ENCODE results near the gene AUTS2.

Gene AUTS2

DNA sequence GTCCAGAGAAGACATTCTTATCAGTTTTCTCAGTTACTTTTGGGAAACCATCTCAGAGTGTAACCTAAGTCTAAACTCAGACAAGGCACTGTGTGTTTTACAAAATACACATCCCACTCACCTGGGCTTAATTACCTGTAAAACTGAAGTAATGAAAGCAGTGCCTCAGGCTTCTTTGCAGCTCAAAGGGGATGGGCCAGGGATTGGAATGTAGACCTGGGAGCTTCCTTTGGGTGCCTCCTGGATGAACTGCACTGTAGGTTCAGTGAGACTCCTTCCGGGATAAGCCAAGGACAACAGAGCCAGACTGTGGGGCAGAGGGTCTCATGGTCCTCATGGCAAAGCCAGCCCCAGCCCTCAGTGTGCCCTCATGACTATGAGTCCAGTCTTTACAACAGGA is 861.3 kb downstream of the AUTS2 start:
- no peak for TF ChIP-seq CTCF (IDR thresholded peaks at IDR 0.05; ENCODE audit: insufficient read depth, low read length)
- no peak for TF ChIP-seq SPI1 (IDR thresholded peaks at IDR 0.05; ENCODE audit: borderline replicate concordance, low read depth)
- no peak for TF ChIP-seq POLR2AphosphoS5 (IDR thresholded peaks at IDR 0.05; ENCODE audit: low read depth)
- no peak for TF ChIP-seq REST (IDR thresholded peaks at IDR 0.05; ENCODE audit: insufficient replicate concordance, low read depth)
- no peak for TF ChIP-seq GABPA (IDR thresholded peaks at IDR 0.05; ENCODE audit: low read depth)
- H3K27me3 ChIP-seq (ENCODE audit: insufficient read depth, poor library complexity, severe bottlenecking): no peaks in the 10 kb centered on the region
- no peak for DNase-seq (ENCODE audit: low read depth in 1 of 2, low spot score in 1 of 2)
- no peak overlapping the region for H3K4me3 ChIP-seq (replicated peaks; ENCODE audit: insufficient read depth, low read length)
- H3K27ac ChIP-seq (replicated peaks): no peak overlapping the region

GRCh38 chr7:70460071-70460470 is 861.8 kb downstream of the AUTS2 start:
- no peak for TF ChIP-seq POLR2AphosphoS5 (IDR thresholded peaks at IDR 0.05; ENCODE audit: low read depth)
- TF ChIP-seq GABPA (IDR thresholded peaks at IDR 0.05; ENCODE audit: low read depth): no peak
- no peak for TF ChIP-seq CTCF (IDR thresholded peaks at IDR 0.05; ENCODE audit: insufficient read depth, low read length)
- no peak for TF ChIP-seq REST (IDR thresholded peaks at IDR 0.05; ENCODE audit: insufficient replicate concordance, low read depth)
- no peak for TF ChIP-seq SPI1 (IDR thresholded peaks at IDR 0.05; ENCODE audit: borderline replicate concordance, low read depth)
- H3K27ac ChIP-seq (replicated peaks): no peak overlapping the region
- no peak overlapping the region for H3K4me3 ChIP-seq (replicated peaks; ENCODE audit: insufficient read depth, low read length)
- H3K27me3 ChIP-seq (ENCODE audit: insufficient read depth, poor library complexity, severe bottlenecking): no peaks in the 10 kb centered on the region
- DNase-seq (ENCODE audit: low read depth in 1 of 2, low spot score in 1 of 2): no peak

GRCh38 chr7:70460562-70460961 is 862.3 kb downstream of the AUTS2 start:
- Histone ChIP-seq H3K27me3 (ENCODE audit: insufficient read depth, poor library complexity, severe bottlenecking) (no peaks in the 10 kb centered on the region), H3K4me3 (replicated peaks; ENCODE audit: insufficient read depth, low read length) (no peak overlapping the region), H3K27ac (replicated peaks) (no peak overlapping the region)
- TF ChIP-seq POLR2AphosphoS5 (IDR thresholded peaks at IDR 0.05; ENCODE audit: low read depth): no peak
- DNase-seq (ENCODE audit: low read depth in 1 of 2, low spot score in 1 of 2): no peak

DNA sequence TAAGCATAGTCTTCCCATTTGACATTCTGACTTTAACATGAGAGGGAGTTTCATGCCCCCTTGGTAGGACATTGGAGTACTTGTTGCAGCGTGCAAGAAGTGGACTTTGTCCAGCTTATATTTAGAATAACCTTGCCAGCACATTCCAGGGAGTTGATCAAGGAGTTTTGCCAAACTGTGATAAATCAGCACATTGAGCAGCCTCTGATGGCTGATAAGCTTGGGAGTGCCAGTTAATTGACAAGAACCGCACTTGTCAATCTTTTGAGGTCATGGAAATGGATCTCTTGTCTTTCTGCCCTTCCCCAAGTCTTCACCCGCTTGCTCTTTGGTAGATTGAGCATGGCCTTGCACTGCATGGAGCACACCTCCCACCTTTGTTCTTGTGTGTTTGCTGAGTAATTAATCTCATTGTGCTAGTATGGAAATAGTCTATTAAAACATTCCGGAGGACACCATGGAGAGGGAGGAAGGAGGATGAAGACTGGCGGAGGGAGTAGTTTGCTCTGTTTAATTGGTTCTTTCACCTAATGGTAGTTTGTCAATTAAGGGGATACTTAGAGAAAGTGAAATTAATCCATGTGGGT is 865.2 kb downstream of the AUTS2 start:
- DNase-seq (ENCODE audit: low read depth in 1 of 2, low spot score in 1 of 2): no peak
- Histone ChIP-seq H3K27ac (replicated peaks) (no peak overlapping the region), H3K27me3 (ENCODE audit: insufficient read depth, poor library complexity, severe bottlenecking) (no peaks in the 10 kb centered on the region), H3K4me3 (replicated peaks; ENCODE audit: insufficient read depth, low read length) (no peak overlapping the region)
- TF ChIP-seq POLR2AphosphoS5 (IDR thresholded peaks at IDR 0.05; ENCODE audit: low read depth): no peak
- no peak for TF ChIP-seq GABPA (IDR thresholded peaks at IDR 0.05; ENCODE audit: low read depth)
- TF ChIP-seq CTCF (IDR thresholded peaks at IDR 0.05; ENCODE audit: insufficient read depth, low read length): no peak
- TF ChIP-seq SPI1 (IDR thresholded peaks at IDR 0.05; ENCODE audit: borderline replicate concordance, low read depth): no peak
- no peak for TF ChIP-seq REST (IDR thresholded peaks at IDR 0.05; ENCODE audit: insufficient replicate concordance, low read depth)

All from HL-60 (cell line).